Gastroesophageal sphincter (tissue), 4 donors: ENCODE results near the gene SRR. TPM values are rescaled to one million over a fixed set of nuclear protein-coding genes. Genes with fewer than 3 reads are reported as not detected.
"Not testable (repeated sequence)": the region's sequence is repeated elsewhere in the genome, so short reads cannot be mapped to it uniquely, and the experiment has no call there.

Experiments used
- ATAC-seq: fragments of 150-250 bp; one replicate; pipeline ENCODE4 v1.9.1; 2016; ENCODE audit warnings: mild to moderate bottlenecking, moderate library complexity
- H3K27ac ChIP-seq, 4 donors: fragments of 200-600 bp; sonication (generic) in 3 of 4; 1 replicate in 3 of 4; 2 replicates in 1 of 4; pipeline ENCODE4 v1.5.1; 2016 to 2019
- H3K27me3 ChIP-seq: fragments of 200-600 bp; sonication (generic); one replicate; pipeline ENCODE4 v1.5.1; 2019
- H3K36me3 ChIP-seq, 2 donors: fragments of 200-600 bp; sonication (generic); one replicate each; pipeline ENCODE4 v1.5.1; 2019; ENCODE audit warnings: control low read depth in 1 of 2
- H3K4me1 ChIP-seq, 3 donors: fragments of 200-600 bp; sonication (generic); 1 replicate in 2 of 3; 2 replicates in 1 of 3; pipeline ENCODE4 v1.5.1; 2016 to 2019; ENCODE audit warnings: control low read depth in 2 of 3
- H3K4me3 ChIP-seq, 2 donors: fragments of 200-600 bp; sonication (generic); one replicate each; pipeline ENCODE4 v1.5.1; 2019; ENCODE audit warnings: mild to moderate bottlenecking in 1 of 2, moderate library complexity in 1 of 2
- H3K9me3 ChIP-seq, 3 donors: fragments of 200-600 bp; sonication (generic); one replicate each; pipeline ENCODE4 v1.5.1; 2017 to 2019; ENCODE audit warnings: control low read depth in 2 of 3
- EP300 ChIP-seq: sonication (generic); formaldehyde crosslinking; IDR thresholded peaks from one replicate; pipeline ENCODE4 v1.6.1; 2017; ENCODE audit warnings: antibody characterized with exemption, mild to moderate bottlenecking
- POLR2A ChIP-seq, 2 donors: fragments of 450-650 bp; IDR thresholded peaks; one replicate each; pipeline ENCODE4 v1.6.1; 2017; ENCODE audit warnings: antibody characterized with exemption in 2 of 2, mild to moderate bottlenecking in 2 of 2, moderate library complexity in 1 of 2
- POLR2AphosphoS5 ChIP-seq: sonication (generic); formaldehyde crosslinking; IDR thresholded peaks from one replicate; pipeline ENCODE4 v1.6.1; 2017; ENCODE audit warnings: antibody characterized with exemption
- WGBS, 2 donors: methylation state at CpG; one replicate each; pipeline ENCODE4 v1.1.5; 2018; ENCODE audit warnings: low coverage in 1 of 2; 5-methylcytosine and 5-hydroxymethylcytosine counted together
- total RNA-seq, 4 donors: library from RNA; depleted of rRNA; stranded (reverse); fragments of >200 nt; gene quantifications; one replicate each; pipeline ENCODE4 v1.1.0, GENCODE V29; 2016
- TF ChIP-seq, protein P1 (sequence below), 4 experiments: fragments of 200-600 bp in 2 of 4; fragments of 450-650 bp in 2 of 4; sonication (generic) in 1 of 4; IDR thresholded peaks; one replicate each; pipeline ENCODE4 v1.5.1; 2017 to 2019; ENCODE audit warnings: antibody characterized with exemption in 4 of 4, mild to moderate bottlenecking in 2 of 4, moderate library complexity in 2 of 4

Gene SRR
- total RNA-seq, 4 donors from 2014 or later = 13.7 to 38.8 (median 16.9) TPM

DNA sequence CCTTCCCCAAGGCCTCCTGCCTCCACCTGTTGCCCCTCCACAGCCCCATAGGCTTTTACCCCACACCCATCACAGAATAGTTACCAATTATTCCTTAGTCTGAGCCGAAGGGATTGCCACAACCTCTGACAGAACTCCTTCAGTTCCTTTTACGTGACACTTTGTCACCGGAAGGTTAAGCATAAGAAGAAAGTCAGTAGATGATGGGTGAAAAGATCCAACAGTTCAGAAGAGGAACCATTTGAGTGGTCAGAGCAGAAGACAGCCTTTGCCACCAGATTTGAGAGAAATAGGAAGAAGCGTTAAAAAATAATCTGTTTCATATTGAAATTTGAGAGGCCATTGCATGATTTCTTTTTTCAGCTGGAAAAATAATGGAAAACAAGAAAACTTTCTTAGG, 1.2 kb downstream of the SRR start:
- Histone ChIP-seq H3K27me3 (no peaks in the 10 kb centered on the region), H3K27ac (no peak overlapping the region), H3K4me1 (peaks cover 0 to 42% (median 8%) of the 10 kb centered on the region in 3 donors), H3K4me3 (no peak overlapping the region), H3K9me3 (no peaks in the 10 kb centered on the region), H3K36me3 (peaks cover 0 to 9% of the 10 kb centered on the region in 2 donors)
- WGBS, 2 donors = 80 to 90% methylated on average over 2 to 4 of the region's 4 CpGs
- no peak for TF ChIP-seq POLR2AphosphoS5
- TF ChIP-seq, protein P1, sequence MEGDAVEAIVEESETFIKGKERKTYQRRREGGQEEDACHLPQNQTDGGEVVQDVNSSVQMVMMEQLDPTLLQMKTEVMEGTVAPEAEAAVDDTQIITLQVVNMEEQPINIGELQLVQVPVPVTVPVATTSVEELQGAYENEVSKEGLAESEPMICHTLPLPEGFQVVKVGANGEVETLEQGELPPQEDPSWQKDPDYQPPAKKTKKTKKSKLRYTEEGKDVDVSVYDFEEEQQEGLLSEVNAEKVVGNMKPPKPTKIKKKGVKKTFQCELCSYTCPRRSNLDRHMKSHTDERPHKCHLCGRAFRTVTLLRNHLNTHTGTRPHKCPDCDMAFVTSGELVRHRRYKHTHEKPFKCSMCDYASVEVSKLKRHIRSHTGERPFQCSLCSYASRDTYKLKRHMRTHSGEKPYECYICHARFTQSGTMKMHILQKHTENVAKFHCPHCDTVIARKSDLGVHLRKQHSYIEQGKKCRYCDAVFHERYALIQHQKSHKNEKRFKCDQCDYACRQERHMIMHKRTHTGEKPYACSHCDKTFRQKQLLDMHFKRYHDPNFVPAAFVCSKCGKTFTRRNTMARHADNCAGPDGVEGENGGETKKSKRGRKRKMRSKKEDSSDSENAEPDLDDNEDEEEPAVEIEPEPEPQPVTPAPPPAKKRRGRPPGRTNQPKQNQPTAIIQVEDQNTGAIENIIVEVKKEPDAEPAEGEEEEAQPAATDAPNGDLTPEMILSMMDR (IDR thresholded peaks at IDR 0.05) = no peak
- no peak for TF ChIP-seq EP300
- no peak for TF ChIP-seq POLR2A (IDR thresholded peaks at IDR 0.05)
- no peak for ATAC-seq

DNA sequence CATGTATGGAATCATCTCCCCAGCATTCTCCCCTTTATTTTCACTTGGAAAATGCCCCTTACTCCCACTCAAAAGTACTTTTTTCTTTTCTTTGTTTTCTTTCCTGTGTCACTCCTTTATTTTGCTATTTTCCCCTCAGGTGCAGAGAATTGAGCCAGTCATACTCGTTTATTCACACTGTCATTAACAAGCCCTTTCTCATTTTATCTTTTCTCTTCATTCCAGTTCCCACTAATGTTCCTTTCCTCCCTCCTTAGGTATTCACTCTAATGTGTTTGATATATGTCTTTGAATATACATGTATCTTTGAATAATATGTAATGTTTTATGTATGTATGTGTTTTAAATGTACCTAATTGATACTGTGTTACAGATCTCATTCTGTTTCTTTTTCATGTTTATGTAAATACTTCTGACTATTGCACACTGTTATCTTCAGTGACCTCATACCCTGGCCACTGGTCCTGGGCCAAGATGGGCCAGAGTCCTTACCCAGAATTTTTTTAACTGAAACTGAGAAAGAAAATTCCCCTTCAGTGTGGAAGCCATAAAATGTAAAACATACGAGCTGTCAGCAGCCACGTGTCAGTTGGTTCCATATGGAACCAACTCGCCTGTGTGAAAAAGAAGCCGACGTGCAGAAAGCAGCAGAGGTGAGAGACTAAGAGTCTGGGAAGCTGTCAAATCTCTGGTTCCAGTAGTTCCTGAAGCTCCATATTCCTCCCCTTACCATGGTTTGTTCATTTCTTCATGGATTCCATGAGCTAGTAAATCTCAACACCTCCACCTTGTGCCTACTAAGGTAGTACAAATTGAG, 5.8 kb downstream of the SRR start:
- TF ChIP-seq POLR2AphosphoS5 (no peak), POLR2A (IDR thresholded peaks at IDR 0.05) (no peak), EP300 (no peak)
- H3K4me3 ChIP-seq = no peak overlapping the region
- no peaks in the 10 kb centered on the region for H3K27me3 ChIP-seq
- no peaks in the 10 kb centered on the region for H3K9me3 ChIP-seq
- WGBS, 2 donors = 54 to 58% methylated on average over 5 to 6 of the region's 6 CpGs
- no peaks in the 10 kb centered on the region for H3K36me3 ChIP-seq
- no peak for ATAC-seq
- no peak overlapping the region for H3K27ac ChIP-seq
- H3K4me1 ChIP-seq = peaks cover 0 to 6% (median 0%) of the 10 kb centered on the region in 3 donors

DNA sequence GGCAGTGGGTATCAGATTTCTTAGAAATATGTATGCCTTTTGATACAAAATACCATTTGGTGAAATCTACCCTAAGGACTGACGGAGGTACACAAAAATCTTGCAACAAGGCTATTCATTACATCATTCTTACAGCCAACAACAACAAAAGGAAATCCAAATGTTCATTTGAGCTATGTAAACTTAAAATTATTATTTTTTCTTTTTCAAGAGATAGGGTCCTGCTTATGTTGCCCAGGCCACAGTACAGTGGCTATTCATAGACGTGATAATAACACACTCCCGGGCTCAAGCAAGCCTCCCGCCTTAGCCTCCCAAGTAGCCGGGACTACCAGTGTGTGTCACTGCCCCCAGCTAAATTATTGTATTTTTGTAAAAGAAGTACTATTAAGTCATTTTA, 9.0 kb downstream of the SRR start:
- ATAC-seq = no peak
- TF ChIP-seq POLR2AphosphoS5 = no peak
- TF ChIP-seq EP300 = no peak
- TF ChIP-seq, protein P1 (IDR thresholded peaks at IDR 0.05) = no peak
- TF ChIP-seq POLR2A (IDR thresholded peaks at IDR 0.05) = no peak
- Histone ChIP-seq H3K27ac (no peak overlapping the region), H3K4me3 (no peak overlapping the region), H3K36me3 (peaks cover 0 to 1% of the 10 kb centered on the region in 2 donors), H3K9me3 (no peaks in the 10 kb centered on the region), H3K27me3 (no peaks in the 10 kb centered on the region), H3K4me1 (no peaks in the 10 kb centered on the region)
- 97 to 98% methylated on average over 4 to 5 of the region's 5 CpGs for WGBS, 2 donors

DNA sequence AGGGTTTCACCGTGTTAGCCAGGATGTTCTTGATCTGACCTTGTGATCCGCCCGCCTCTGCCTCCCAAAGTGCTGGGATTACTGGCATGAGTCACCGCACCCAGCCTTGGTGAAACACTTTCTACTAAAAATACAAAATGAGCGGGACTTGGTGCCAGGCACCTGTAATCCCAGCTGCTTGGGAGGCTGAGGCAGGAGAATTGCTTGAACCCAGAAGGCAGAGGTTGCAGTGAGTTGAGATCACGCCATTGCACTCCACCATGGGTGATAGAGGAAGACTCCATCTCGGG, 13.1 kb downstream of the SRR start:
- not testable (repeated sequence) for H3K4me3 ChIP-seq, ATAC-seq, H3K4me1 ChIP-seq, H3K27ac ChIP-seq, H3K9me3 ChIP-seq, H3K27me3 ChIP-seq
- no CpG with 5 or more reads among the region's 7 CpGs for WGBS, 2 donors
- H3K36me3 ChIP-seq = peaks cover 0 to 40% of the 10 kb centered on the region in 2 donors

DNA sequence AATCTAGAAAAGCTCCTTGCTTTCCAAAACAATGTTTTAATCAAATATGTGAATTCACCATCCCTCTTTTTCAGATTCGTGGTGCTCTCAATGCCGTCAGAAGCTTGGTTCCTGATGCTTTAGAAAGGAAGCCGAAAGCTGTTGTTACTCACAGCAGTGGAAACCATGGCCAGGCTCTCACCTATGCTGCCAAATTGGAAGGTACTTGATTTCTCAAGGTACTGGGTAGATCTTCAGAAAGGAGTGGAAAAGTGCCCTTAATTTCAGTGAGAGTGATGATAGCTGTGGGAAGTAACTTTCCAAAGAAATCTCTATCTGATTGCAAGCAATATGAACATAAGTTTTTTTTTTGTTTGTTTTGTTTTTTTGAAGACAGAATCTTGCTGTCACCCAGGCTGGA, 14.0 kb downstream of the SRR start:
- no peaks in the 10 kb centered on the region for H3K4me1 ChIP-seq
- no peak for TF ChIP-seq EP300
- H3K27me3 ChIP-seq = no peaks in the 10 kb centered on the region
- peaks cover 0 to 49% of the 10 kb centered on the region in 2 donors for H3K36me3 ChIP-seq
- no peak overlapping the region for H3K4me3 ChIP-seq
- 78 to 83% methylated on average over 2 to 3 of the region's 3 CpGs for WGBS, 2 donors
- no peaks in the 10 kb centered on the region for H3K9me3 ChIP-seq
- no peak for ATAC-seq
- no peak overlapping the region for H3K27ac ChIP-seq

DNA sequence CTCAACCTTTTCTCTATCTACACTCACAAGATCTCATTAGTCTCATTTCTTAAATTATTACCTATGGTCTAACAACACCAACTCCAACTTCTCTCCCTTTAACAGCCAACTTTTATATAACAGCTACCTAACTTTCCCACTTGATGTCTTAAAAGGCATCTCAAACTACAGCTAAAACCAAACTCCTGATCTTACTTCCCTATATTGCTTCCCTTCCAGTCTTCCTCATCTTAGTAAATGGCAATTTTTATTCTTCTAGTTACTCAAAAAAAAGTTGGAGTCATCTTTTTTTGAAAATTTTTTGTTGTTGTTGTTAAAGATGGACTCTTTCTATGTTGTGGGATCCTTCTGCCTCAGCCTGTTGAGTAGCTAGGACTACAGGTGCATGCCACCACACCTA, 15.3 kb downstream of the SRR start:
- Histone ChIP-seq H3K27ac (no peak overlapping the region), H3K4me1 (no peaks in the 10 kb centered on the region), H3K27me3 (no peaks in the 10 kb centered on the region), H3K36me3 (peaks cover 0 to 62% of the 10 kb centered on the region in 2 donors), H3K4me3 (no peak overlapping the region), H3K9me3 (no peaks in the 10 kb centered on the region)
- TF ChIP-seq EP300 (no peak), POLR2AphosphoS5 (no peak), POLR2A (IDR thresholded peaks at IDR 0.05) (no peak)
- TF ChIP-seq, protein P1 (IDR thresholded peaks at IDR 0.05) = no peak
- ATAC-seq = no peak
